ENCODE data around the gene SAMD8.
"Not testable (repeated sequence)": the region's sequence is repeated elsewhere in the genome, so short reads cannot be mapped to it uniquely, and the experiment has no call there.

The SAMD8 gene

DNA sequence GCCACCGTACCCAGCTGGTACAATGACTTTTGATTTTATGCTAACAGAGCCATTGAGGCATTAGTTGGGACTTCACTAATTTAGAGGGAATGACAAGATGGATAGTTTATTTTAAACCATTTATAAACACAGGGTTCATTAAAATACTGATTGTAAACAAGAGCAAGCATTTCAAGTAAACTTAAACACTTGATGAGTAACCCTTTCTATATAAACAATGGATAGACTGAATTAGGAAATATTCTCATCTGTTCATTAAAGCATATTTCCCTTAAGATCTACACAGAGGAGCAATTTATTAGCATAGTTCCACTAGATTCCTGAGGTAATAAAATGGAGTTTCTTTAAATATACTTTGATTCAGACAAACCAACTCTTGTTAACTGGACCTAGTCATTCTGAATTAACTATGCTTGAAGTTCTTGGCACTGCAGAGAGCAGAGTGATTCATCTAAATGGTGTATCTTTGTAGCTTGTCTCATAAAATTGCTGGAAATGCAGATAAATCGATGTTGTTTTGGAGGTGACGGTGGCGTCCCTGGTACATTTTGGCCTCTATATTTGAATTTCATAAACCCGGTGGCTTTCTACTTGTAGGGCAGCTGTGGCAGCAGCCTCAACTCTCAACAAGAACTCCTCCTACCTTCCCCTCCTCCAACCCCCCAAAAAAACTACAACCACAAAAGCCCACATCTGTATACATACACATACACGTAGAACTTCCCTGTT lies 83.7 kb downstream of the SAMD8 start:
- no peak for DNase-seq (ENCODE audit: low read depth)

DNA sequence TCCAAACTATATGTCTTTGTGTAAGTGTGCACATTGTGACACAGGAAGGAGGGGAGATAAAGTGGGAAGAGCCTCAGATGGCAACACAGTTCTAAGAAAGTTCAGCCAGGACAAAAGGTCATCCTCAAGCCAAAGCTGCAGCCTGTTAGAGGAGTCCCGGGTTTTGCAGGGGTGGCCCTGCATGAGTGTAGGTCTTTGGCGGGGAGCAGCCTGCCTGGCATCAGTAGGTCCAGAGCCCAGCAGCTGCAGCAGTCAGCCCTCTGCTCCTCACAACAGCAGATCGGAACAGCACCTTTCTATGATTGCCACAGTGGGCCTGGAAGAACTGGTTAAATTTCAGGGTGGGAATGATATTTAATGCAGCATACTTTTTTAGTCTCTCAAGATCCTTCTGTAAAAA lies 85.6 kb downstream of the SAMD8 start:
- no peak for DNase-seq (ENCODE audit: low read depth)

DNA sequence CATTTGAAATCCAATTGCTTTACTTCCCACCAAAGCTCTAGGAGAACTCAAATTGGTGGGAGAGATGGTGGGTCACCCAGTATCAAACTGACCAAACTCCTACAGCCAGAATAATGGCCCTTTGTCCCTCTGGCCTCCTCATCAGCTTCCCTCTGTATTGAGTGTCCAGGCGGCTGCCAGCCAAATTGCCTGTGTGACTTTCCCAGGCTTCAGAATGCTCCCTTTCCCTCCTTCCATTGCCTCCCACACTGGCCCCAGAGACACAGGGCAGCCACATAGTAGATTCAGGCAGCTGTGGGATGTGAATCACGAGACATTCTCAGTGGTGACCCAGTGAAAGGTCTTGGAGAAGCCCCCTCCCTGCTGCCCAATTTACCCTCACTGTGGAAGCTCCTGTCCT lies 86.5 kb downstream of the SAMD8 start:
- DNase-seq (ENCODE audit: low read depth), result no peak

DNA sequence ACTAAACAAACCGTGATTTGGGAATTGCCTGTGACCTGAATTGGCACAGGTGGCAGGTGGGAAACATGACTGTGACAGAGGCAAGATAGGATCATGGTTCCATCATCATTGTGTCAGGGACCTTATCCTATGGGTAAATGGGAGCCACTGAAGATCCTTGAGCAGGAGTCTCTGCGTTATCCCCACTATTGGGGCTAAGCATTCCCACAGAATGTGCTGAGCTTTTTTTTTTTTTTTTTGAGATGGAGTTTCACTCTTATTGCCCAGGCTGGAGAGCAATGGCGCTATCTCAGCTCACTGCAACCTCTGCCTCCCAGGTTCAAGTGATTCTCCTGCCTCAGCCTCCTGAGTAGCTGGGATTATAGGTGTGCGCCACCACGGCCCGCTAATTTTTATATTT lies 88.5 kb downstream of the SAMD8 start:
- DNase-seq (ENCODE audit: low read depth), result not testable (repeated sequence)

DNA sequence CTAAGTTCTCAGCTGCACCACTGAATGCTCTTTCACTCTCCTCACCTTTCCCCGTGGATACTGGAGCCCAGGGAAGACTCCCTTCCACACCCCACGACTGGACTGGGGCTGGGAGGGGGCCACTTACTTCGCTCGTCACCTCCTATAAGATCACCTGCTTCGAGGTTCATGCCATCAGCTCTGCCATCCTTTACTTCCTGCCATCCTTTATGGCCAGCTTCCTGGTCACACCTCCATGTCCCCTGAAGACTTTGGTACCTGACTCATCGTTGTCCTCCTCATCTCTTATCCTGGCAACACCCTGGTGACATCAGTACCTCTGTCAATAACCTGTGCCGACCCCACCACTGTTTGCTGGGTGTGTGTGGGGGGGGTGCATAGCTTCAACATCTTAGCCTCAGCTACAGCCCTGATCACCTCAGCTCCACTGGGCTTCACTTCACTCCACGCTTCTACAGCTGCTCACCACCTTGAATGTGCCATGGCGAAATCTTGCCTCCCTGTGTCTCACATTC lies 90.4 kb downstream of the SAMD8 start:
- no peak for DNase-seq (ENCODE audit: low read depth)

DNA sequence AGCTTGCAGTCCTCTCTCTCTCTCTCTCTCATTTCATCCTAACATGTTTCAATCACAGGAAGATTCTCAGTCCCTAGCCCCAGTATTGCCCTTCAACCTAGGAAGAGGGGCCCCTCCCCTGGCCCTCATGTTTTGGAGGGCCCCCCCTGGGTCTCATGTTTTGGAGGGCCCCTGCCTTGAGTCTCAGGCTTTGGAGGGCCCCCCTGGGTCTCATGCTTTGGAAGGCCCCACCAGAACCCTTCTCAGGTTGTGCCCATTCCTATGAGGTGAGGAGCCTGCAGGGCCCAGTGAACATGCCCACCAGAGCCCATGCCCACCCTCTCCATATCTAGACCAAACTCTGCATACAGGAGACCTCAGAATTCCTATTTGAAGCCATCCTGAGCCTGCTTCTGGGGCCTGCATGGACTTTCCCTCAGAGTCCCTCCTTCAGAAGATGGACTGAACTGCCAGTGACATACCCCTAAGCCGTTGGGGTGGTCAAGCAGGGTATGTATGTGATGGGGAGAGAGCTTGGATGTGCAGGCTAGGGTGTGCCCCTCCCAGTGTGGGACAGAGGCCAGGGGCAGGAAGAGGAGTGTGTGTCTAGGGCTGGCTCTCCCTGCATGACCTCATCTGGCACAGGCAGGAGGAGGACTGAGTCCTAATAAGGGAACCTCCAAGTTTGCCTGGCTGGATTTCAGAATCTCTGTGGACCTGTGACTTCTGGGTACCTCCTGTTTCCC lies 91.0 kb downstream of the SAMD8 start:
- DNase-seq (ENCODE audit: low read depth), result no peak

DNA sequence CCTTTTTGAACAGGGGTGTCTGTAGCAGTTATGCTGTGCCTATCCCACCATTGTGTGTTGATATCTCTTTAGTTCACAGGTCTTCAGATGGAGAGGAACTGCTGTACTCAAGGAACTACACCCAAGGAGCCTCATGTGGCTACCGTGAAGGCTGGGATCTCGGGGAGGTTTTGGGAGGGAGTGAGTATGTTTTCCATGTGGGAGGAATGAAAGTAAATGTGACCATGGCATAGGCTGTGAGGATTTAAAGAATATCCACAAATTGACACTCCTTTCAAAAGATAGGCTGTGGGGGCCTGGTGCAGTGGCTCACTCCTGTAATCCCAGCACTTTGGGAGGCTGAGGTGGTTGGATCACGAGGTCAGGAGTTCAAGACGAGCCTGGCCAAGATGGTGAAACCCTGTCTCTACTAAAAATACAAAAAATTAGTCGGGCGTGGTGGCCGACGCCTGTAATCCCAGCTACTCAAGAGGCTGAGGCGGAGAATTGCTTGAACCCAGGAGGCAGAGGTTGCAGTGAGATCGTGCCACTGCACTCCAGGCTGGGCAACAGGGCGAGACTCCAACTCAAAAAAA lies 91.7 kb downstream of the SAMD8 start:
- DNase-seq (ENCODE audit: low read depth), result not testable (repeated sequence)

DNA sequence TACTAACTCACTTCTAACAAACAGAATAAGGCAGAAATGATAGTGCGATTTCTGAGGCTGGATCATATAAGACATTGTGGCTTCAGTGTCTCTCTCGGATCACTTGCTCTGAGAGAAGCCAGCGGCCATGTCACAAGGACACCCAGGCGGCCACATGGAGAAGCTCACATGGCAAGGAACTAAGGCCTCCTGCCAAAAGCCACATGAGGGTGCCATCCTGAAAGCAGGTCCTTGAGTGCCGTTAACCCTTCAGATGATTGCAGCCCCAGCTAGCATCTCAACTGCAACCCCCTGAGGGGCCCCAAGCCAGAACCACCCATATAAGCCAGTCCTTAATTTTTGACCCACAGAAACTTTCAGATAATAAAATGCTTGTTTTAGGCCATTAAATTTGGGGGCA lies 92.3 kb downstream of the SAMD8 start:
- DNase-seq (ENCODE audit: low read depth), result no peak

DNA sequence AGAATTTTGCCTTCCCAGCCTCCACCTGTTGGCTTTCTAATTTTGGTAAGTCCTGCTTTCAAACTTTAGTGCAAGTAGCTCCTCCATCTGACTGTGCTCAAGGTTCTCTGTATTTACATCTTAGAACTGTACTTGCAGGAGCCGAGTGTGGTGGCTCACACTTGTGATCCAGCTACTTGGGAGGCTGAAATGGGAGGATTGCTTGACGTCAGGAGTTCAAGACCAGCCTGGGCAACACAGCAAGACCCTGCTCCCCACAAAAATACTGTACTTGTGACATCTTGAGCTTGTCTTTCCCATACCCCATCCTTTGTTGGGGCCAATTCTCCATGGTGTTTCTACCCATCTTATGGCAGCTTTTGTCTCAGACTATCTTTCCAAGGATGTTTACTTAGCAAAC lies 94.5 kb downstream of the SAMD8 start:
- no peak for DNase-seq (ENCODE audit: low read depth)

DNA sequence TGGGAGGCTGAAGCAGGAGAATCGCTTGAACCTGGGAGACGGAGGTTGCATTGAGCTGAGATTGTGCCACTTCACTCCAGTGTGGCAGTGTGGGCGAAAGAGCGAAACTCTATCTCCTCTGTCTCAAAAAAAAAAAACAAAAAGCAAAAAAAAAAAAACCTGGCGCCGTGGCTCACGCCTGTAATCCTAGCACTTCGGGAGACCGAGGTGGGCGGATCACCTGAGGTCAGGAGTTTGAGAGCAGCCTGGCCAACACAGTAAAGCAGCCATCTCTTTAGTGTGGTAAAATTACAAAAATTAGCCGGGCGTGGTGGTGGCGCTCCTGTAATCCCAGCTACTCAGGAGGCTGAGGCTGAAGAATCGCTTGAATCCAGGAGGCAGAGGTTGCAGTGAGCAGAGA lies 95.2 kb downstream of the SAMD8 start:
- DNase-seq (ENCODE audit: low read depth), result not testable (repeated sequence)

DNA sequence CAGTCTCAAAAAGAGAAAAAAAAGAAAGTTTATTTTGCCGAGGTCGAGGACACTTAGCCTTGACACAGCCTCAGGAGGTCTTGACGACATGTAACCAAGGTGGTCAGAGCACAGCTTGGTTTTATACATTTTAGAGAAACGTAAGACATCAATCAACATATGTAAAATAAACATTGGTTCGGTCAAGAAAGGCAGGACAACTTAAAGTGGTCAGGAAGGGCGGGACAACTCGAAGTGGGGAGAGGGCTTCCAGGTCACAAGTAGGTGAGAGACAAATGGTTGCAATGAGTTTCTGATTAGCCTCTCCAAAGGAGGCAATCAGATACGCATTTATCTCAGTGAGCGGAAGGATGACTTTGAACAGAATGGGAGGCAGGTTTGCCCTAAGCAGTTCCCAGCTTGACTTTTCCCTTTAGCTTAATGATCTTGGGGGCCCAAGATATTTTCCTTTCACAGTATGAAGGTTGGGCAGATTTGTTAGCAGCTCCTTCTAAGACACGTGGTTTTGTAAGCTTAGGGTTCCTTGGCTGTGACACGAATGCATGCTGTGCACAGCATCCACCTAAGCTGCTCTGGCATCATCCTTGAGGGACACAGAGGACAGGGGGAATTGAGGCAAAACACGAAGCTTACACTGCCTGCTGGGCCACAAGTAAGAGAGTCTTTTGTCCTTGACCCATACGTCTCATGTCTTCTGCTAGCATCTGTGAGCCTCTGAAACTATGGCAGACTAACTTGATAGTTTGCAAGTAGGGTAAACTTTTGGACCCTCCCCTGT lies 95.8 kb downstream of the SAMD8 start:
- DNase-seq (ENCODE audit: low read depth), result no peak

DNA sequence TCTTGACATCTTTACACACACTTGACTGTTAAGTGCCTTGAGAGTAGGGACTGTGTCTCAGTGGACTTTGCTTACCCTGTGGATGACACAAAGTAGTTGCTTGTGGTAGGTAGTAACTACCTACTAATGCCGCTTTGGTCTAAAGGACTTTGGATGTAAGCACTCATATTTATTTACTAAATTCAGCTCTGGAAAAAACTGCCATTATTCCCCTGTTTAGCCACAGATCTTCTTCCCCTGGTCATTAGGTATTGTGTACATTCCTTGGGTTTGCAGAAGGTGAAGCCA lies 96.3 kb downstream of the SAMD8 start:
- DNase-seq (ENCODE audit: low read depth), result no peak

DNA sequence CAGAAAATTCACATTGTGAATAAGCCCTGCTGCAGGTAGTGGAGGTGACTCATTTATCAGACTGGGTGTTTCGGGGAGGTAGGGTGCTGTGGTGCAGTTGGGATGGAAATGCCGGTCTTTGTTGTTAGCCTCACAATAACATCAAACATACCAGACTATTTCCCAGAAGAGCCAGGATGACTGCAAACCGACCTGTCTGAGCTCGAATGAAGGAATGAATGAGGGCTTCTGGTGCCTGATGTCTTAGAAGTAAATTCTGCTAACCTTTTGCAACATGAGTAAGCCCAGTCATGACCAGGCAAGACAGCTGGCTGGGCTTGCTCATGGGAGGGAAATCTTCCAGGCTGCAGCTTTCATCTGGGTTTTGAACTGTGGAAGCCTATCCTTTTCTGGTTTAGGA lies 96.7 kb downstream of the SAMD8 start:
- DNase-seq (ENCODE audit: low read depth), result no peak

DNA sequence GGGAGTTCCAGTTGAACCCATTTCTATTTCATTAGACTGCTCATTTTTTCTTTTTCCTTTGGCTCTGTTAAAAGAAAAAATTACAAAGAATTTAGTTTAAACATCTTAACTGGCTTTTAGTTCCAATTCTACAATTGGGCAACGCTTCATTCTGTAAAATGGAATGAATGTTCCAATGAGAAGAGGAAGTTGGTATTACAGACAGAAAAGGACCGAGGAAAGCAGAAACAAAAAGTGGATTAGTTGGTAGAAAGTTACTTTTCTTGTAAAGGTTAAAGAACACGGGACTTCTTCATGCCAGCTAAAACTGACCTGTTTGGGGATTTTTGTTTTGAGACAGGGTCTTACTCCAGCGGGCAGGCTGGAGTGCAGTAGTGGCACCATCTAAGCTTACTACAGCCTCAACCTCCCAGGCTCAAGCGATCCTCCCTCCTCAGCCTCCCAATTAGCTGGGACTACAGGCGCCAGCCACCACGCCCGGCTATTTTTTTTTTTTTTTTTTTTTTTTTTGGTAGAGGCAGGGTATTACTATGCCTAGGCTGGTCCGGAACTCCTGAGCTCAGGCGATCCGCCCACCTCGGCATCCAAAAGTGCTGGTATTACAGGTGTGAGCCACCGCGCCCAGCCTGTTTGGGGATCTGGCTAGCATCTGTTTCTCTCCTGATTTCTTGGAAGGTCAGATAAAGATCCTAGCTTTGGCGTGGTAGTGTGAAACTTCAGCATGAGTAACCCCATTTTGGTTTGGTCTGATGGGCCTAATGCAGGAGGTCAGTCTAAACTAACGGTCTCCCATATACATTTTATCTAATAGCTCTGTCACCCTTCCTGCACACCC lies 97.8 kb downstream of the SAMD8 start:
- DNase-seq (ENCODE audit: low read depth), result no peak

DNA sequence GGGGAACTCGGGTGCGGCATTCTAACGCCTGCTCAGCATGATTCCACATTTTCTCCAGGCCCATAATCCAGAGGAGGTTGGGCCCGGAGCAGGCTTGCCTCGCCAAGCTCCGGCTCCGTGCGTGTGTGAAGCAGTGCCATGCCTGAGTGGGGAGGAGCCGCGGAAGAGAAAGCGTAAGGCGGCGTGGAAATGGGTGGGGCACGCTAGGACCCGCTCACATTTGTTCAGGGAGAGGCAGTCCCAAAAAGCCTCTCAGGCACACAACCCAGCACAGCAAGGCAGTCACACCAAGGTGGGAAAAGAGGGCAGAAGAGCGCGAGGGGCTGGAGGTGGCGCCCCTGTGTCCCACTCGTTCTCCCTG lies 98.4 kb downstream of the SAMD8 start:
- peak; percentile 61 for DNase-seq (ENCODE audit: low read depth)

DNA sequence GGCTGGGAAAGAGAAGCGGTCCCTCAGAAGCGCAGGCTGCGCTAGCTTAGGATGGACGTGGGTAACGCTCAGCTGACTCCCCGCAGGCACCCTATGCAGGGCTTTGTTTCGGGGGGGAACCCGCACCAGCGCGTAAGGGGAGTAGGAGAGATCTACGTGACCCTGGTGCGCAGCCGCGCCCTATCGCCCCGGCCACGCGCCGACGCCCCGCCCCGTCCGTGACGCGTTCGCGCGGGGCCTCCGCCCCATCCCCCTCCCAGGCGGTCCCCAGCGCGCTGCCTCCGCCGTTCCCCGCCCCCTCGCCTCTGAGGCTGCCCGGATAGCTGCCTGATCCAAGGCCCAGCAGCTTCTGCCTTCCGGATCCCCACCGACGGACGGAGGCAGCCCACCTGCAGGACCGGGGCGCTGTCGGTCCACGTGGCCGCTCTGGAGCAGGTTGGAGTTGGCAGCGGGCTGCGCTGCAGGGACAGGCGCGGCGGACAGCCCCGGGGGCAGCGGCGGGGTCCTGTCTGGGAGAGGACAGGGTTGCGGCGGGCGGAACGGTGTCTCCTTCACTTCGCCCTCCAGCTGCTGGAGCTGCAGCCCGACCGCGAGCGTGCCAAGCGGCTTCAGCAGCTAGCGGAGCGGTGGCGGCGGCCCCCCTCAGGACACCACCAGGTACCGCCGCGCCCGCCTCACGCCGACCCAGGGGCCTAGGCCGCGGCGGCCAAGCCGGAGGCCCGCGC lies 99.0 kb downstream of the SAMD8 start, which contains the start of gene VDAC2:
TSS of gene VDAC2 (plus strand) at position 515 of the 725 bp plus-strand sequence. CDS start 363 bp downstream, outside the sequence.
- DNase-seq (ENCODE audit: low read depth), result peak; percentile 93

DNA sequence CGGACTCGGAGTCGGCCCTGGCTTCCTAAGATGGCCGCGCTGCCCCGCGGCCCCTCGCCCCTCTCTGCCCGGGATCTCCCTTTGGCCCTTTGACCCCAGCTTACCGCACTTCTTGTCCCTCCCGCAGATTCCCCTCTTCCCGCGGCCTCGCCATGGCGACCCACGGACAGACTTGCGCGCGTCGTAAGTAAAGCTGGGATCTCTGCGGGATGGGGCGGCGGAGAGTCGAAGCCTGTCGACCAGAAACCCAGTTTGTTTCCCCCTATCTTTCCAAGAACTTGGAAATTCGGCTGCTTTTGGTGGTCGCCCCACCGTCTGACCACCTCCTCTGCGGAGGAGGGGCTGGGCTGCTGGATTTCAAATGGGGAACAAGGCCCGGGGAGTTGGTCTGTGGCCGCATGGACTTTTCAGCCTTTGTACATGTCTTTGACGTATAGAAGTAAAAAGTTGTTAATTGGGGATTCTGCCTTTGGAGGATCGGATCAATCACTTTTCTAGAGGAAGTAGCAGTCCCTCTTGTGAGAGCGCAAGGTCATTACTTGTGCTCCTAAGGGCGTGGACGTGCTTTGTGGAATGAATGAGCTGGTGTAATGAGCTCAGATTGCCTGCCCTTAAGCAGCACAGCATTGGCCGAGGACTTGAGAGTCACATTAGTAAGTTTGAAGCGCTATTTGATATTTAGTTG lies 99.7 kb downstream of the SAMD8 start:
- no peak for DNase-seq (ENCODE audit: low read depth)

DNA sequence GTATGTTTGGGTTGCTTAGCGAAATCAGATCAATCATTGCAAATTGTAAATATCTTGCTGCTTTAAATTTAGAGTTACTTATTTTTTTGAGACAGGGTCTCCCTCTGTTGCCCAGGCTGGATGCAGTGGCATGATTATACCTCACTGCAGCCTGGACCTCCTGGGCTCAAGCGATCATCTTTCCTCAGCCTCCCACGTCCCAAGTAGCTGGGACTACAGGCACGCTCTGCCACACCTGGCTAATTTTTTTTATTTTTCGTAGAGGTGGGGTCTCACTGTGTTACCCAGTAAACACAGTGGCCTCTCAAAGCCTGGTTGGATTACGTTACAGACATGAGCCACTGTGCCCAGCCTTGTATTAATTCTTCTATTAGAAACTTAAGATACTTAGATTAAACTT lies 100.9 kb downstream of the SAMD8 start:
- no peak for DNase-seq (ENCODE audit: low read depth)

DNA sequence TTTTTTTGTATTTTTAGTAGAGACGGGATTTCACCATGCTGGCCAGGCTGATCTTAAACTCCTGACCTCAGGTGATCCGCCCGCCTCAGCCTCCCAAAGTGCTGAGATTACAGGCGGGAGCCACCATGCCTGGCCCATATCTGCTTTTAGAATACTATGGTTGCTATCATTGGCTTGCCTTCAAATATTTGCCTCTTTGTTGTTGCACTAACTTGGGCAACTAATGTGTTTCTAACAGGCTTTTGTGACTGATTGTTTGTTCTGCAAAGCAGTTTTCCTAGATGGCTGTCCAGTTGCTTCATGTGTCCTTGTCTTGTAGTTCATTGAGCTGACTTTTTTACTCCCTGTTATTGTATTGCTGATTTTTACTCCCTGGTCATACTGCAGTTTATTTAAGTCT lies 108.8 kb downstream of the SAMD8 start:
- no peak for DNase-seq (ENCODE audit: low read depth)

DNA sequence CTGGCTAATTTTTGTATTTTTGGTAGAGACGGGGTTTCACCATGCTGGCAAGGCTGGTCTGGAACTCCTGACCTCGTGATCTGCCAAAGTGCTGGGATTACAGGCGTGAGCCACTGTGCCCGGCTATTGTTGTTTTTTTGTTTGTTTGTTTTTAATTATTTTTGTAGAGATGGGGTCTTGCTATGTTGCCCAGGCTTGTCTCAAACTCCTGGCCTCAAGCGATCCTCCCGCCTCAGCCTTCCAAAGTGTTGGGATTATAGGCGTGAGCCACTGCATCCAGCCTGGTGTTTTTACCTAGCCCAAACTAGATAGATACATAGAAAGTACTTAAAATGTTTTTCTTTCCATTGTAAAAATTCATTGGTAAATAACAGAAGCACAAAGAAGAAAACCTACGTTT lies 110.0 kb downstream of the SAMD8 start:
- DNase-seq (ENCODE audit: low read depth), result not testable (repeated sequence)

Data from stimulated activated CD8-positive, alpha-beta memory T cell treated with anti-CD3 and anti-CD28 coated beads, Interleukin-12 subunit alpha, Interleukin-12 subunit beta, amount 100 ng/mL, for 4 hours (primary cell).